ENCODE measurements around the gene USF1. TPM values are rescaled to one million over a fixed set of nuclear protein-coding genes. Genes with fewer than 3 reads are reported as not detected.

Gene USF1
- total RNA-seq, 2 experiments from 2014 or later = 93.5 to 99.1 TPM

DNA sequence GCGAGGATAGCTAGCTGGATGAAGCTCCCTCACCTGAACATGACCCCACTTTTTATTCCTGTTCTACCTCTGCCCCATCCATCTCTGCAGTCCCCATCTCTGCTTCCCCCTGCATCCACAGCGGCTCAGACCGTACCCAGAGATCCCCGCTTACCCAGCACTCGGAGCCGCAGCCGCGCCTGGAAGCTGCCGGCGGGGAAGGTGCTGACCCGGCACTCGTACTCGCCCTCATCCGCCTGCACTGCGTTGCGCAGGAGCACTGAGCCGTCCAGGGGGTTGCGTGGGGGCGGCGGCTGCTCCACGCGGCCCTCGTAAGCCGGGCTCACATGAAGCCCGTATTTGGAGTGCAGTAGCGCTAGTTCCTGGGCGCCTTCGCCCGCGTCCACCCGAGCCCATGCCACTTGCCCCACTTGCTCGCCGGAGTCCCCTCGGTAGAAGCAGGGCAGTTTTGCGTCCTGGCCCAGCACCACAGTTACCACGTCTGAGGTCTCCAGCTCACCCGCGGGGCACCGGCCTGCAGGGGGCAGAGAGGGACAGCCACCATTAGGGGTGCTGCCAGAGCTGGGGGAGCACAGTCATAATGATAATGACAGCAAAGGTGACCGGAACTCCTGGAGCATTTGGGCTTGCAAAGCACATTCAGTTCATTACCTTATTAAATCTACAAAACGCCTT is 33.8 kb upstream of the USF1 start:
- ChIA-PET CTCF (interaction anchor here (0.6 kb wide), 1 partner anchor 89 kb away, joined by 4 read pairs; no protein-coding TSS in a partner anchor), POLR2A (interaction anchor here (0.7 to 2.3 kb wide), 3 partner anchors 11 to 18 kb away, joined by 3 to 5 read pairs (median 4); no protein-coding TSS in a partner anchor)
- Histone ChIP-seq H3K4me1 (ENCODE audit: insufficient read depth, low read length) (no peaks in the 10 kb centered on the region), H3K9me3 (ENCODE audit: control insufficient read depth in 1 of 2, insufficient read depth in 1 of 2, low read length in 2 of 2) (no peaks in the 10 kb centered on the region), H3K4me3 (ENCODE audit: low read length) (no peak overlapping the region), H3K27ac (ENCODE audit: low read depth in 1 of 2, low read length in 2 of 2) (no peak overlapping the region), H3K36me3 (ENCODE audit: insufficient read depth, low read length) (no peaks in the 10 kb centered on the region), H3K27me3 (ENCODE audit: control insufficient read depth in 1 of 2, insufficient read depth in 2 of 2, low read length in 2 of 2) (no peaks in the 10 kb centered on the region)
- TF ChIP-seq, protein P1, sequence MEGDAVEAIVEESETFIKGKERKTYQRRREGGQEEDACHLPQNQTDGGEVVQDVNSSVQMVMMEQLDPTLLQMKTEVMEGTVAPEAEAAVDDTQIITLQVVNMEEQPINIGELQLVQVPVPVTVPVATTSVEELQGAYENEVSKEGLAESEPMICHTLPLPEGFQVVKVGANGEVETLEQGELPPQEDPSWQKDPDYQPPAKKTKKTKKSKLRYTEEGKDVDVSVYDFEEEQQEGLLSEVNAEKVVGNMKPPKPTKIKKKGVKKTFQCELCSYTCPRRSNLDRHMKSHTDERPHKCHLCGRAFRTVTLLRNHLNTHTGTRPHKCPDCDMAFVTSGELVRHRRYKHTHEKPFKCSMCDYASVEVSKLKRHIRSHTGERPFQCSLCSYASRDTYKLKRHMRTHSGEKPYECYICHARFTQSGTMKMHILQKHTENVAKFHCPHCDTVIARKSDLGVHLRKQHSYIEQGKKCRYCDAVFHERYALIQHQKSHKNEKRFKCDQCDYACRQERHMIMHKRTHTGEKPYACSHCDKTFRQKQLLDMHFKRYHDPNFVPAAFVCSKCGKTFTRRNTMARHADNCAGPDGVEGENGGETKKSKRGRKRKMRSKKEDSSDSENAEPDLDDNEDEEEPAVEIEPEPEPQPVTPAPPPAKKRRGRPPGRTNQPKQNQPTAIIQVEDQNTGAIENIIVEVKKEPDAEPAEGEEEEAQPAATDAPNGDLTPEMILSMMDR (IDR thresholded peaks at IDR 0.05) = no peak
- H3K4me1 Mint-ChIP-seq (ENCODE audit: low read depth) = no peaks in the 10 kb centered on the region
- ATAC-seq (ENCODE audit: poor library complexity) (no peak), DNase-seq (no peak)
- H3K27me3 Mint-ChIP-seq = no peaks in the 10 kb centered on the region
- no peak overlapping the region for H3K27ac Mint-ChIP-seq
- H3K36me3 Mint-ChIP-seq (ENCODE audit: low read depth) = no peaks in the 10 kb centered on the region
- no peak overlapping the region for H3K4me3 Mint-ChIP-seq
- H3K9me3 Mint-ChIP-seq = no peaks in the 10 kb centered on the region
- intact Hi-C loops (cut with DNase I, micrococcal nuclease) = no loop called here

GRCh38 chr1:161077426-161077825 is 31.6 kb upstream of the USF1 start:
- no peaks in the 10 kb centered on the region for H3K9me3 ChIP-seq (ENCODE audit: control insufficient read depth in 1 of 2, insufficient read depth in 1 of 2, low read length in 2 of 2)
- DNase-seq (no peak), ATAC-seq (ENCODE audit: poor library complexity) (no peak)
- TF ChIP-seq, protein P1 (IDR thresholded peaks at IDR 0.05) = no peak
- H3K27me3 Mint-ChIP-seq = no peaks in the 10 kb centered on the region
- peaks cover 9% of the 10 kb centered on the region for H3K4me1 Mint-ChIP-seq (ENCODE audit: low read depth)
- CTCF ChIA-PET = no interaction called here
- no peaks in the 10 kb centered on the region for H3K27me3 ChIP-seq (ENCODE audit: control insufficient read depth in 1 of 2, insufficient read depth in 2 of 2, low read length in 2 of 2)
- H3K27ac ChIP-seq (ENCODE audit: low read depth in 1 of 2, low read length in 2 of 2) = no peak overlapping the region
- H3K27ac Mint-ChIP-seq = no peak overlapping the region
- H3K4me3 ChIP-seq (ENCODE audit: low read length) = no peak overlapping the region
- H3K9me3 Mint-ChIP-seq = no peaks in the 10 kb centered on the region
- POLR2A ChIA-PET = interaction anchor here (0.6 to 1.5 kb wide), 3 partner anchors 8 to 173 kb away, joined by 3 to 5 read pairs (median 3); partner anchors contain the start of gene ARHGAP30
- intact Hi-C loops (cut with DNase I, micrococcal nuclease) = no loop called here
- H3K36me3 ChIP-seq (ENCODE audit: insufficient read depth, low read length) = no peaks in the 10 kb centered on the region
- no peaks in the 10 kb centered on the region for H3K36me3 Mint-ChIP-seq (ENCODE audit: low read depth)
- H3K4me3 Mint-ChIP-seq = no peak overlapping the region
- no peaks in the 10 kb centered on the region for H3K4me1 ChIP-seq (ENCODE audit: insufficient read depth, low read length)

DNA sequence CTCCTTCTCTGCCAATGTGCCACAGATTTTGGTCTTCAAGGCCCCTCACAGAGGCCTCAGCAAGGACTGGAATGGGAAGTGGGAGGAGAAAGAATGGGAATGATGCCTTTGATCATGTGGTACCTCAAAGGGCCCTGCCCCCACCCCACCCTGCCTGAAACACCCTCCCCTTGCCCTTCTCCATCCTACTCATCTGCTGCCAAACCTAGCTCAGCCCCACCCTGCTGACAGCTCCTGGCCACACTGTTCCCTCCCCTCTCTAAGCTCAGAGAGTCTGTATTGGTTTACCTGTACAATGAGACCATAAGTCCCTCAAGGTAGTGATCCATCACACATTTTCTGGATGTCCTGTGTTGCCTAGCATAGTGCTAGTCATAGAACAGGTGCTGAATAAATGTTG is 30.6 kb upstream of the USF1 start:
- Histone ChIP-seq H3K9me3 (ENCODE audit: control insufficient read depth in 1 of 2, insufficient read depth in 1 of 2, low read length in 2 of 2) (no peaks in the 10 kb centered on the region), H3K36me3 (ENCODE audit: insufficient read depth, low read length) (no peaks in the 10 kb centered on the region), H3K4me3 (ENCODE audit: low read length) (no peak overlapping the region), H3K4me1 (ENCODE audit: insufficient read depth, low read length) (peaks cover 10% of the 10 kb centered on the region), H3K27me3 (ENCODE audit: control insufficient read depth in 1 of 2, insufficient read depth in 2 of 2, low read length in 2 of 2) (no peaks in the 10 kb centered on the region), H3K27ac (ENCODE audit: low read depth in 1 of 2, low read length in 2 of 2) (no peak overlapping the region)
- Mint-ChIP-seq H3K9me3 (no peaks in the 10 kb centered on the region), H3K4me3 (no peak overlapping the region), H3K36me3 (ENCODE audit: low read depth) (no peaks in the 10 kb centered on the region), H3K27ac (no peak overlapping the region), H3K4me1 (ENCODE audit: low read depth) (peaks cover 18% of the 10 kb centered on the region), H3K27me3 (no peaks in the 10 kb centered on the region)
- no peak for ATAC-seq (ENCODE audit: poor library complexity)
- TF ChIP-seq, protein P1 (IDR thresholded peaks at IDR 0.05) = no peak
- DNase-seq = no peak
- POLR2A ChIA-PET = interaction anchor here (1.4 kb wide), 1 partner anchor 21 kb away, joined by 5 read pairs; no protein-coding TSS in a partner anchor
- intact Hi-C loops (cut with DNase I, micrococcal nuclease) = no loop called here
- CTCF ChIA-PET = no interaction called here
